ENCODE measurements around the gene SYNGR3.

Gene SYNGR3

GRCh38 chr16:1976951-1977874 lies 12.6 kb upstream of the SYNGR3 start:
- DNase-seq, result no peak

GRCh38 chr16:1977875-1978268 lies 11.9 kb upstream of the SYNGR3 start:
- no peak for DNase-seq

- DNase-seq, result no peak
These were observed 11.2 kb upstream of the SYNGR3 start for GRCh38 chr16:1978476-1979120.

- no peak for DNase-seq
These were observed 10.3 kb upstream of the SYNGR3 start for GRCh38 chr16:1979271-1980029.

DNA sequence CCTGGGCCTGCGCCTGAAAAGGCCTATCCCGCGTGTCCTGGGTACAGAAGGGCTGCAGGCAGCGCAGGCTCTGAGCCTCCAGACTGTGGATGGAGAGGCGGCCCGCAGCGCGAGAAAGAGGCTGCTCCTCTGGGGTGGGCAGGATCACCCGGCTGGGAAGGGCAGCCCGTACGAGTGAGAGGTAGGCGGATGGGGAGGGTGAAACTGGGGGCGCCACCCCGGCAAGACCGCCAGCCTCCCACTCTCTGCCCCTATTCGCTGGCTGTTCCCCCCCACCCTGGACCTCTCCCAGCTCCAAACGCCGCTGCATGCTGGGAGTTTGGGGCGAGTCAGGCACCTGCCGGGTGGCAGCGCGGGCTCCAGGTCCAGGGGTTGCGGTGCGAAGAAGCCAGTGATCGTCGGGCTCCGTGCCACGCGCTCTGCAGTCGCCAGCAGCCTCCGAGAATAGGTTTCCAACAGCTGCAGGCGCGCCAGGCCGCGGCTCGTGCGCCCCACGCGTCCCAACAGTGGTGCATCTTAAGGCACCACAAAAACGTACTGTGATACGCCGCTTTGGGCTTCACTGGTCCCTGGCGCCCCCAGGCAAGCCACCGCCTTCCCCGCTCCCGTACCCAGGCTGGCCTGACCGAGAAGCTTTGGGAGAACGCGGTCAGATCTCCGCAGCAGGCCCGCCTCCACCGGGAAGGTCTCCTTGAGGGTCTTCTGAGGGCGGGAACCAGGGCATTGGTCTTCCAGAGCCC lies 9.6 kb upstream of the SYNGR3 start:
- peak; percentile 55 for DNase-seq

DNA sequence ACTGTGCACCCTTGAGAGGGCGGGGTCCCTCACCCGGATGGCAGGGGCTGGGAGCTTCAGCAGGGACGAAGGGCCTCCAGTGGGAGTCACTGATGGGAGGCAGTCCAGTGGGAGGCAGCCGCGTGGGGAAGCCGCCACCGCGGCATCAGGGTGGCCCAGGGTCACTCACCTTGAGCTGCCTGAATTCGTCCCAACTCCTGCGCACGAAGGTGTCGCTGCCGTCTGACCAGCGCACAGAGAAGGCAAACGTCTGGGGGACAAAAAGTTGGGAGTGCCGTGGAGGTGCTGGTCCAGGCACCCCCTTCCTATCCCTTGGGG lies 9.0 kb upstream of the SYNGR3 start:
- DNase-seq, result no peak

DNA sequence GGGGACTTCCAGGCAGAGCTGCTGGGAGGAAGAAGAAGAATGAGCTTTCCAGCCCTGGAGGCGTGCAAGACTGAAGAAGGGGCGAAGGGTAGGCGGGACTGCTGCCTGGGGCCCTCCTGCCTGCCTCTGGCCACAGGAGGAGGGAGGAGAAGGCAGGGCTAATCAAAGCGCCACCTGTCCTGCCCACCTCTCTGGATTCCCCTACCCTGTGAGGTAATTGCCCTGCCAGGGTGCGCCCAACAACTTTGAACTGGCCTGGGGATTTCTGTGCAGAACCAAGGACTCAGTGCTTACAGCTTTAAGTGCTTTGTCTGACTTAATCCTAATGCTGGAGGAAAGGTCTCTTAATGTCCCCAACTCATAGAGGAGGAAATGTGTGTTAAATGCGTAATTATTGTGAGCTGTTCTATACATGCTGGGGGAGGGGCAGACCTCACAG lies 8.4 kb upstream of the SYNGR3 start, which contains the start of gene NOXO1:
TSS of gene NOXO1 (minus strand) at position 72 of the 439 bp plus-strand sequence. CDS start 290 bp downstream, outside the sequence.
- DNase-seq, result no peak

DNA sequence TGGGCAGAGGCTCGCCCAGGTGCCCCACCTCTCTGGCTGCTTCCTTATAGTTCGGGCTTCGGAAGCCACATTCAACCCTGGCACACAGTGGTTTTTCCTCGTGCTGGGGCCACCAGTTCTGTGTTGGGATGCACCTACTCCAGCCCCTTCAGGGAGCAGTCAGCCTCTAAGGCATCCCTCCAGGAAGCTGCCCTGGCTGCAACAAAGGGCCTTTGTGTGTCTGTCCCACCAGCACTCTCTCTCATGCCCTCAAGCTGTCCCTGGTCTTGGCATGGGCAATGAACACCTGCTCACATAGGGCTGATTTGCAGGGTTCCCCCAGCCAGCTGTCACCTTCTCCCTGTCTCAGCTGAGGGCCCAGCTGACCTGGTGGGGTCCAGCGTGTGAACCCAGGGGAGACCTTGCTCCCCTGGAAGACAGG lies 7.7 kb upstream of the SYNGR3 start:
- peak; percentile 56 for DNase-seq

GRCh38 chr16:1982991-1983543 lies 6.7 kb upstream of the SYNGR3 start:
- DNase-seq, result no peak

GRCh38 chr16:1983544-1984346 lies 6.0 kb upstream of the SYNGR3 start, which contains the start of gene GFER:
GFER (plus strand) TSS chr16:1984193; CDS start chr16:1984219, 26 bp downstream.
- DNase-seq, result peak; percentile 95

GRCh38 chr16:1984347-1985225 lies 5.2 kb upstream of the SYNGR3 start:
- peak; percentile 57 for DNase-seq

DNA sequence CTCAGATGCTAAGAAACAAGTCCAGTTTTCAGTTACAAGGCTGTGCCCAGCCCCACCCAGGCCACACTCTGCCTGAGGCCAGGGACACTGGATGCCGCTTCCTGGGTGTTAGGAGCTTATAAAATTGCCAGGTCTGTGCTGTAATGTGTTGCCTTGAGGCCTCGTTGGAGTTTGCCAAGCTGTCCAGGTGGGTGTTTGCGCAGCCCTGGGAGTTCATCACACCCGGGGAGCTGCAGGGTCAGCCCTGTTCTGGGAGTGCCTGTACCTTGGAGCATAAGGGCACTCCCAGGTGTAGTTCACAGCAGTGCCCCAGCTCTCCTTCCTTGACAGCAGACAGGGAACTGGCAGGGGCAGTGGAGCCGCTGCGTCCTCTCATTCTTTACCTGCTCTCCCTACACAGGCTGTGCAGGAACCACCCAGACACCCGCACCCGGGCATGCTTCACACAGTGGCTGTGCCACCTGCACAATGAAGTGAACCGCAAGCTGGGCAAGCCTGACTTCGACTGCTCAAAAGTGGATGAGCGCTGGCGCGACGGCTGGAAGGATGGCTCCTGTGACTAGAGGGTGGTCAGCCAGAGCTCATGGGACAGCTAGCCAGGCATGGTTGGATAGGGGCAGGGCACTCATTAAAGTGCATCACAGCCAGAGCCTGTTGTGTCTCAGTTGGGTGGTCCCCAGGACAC lies 4.2 kb upstream of the SYNGR3 start:
- DNase-seq, result no peak

- no peak for DNase-seq
These were observed 2.6 kb upstream of the SYNGR3 start for GRCh38 chr16:1987198-1987597.

GRCh38 chr16:1990101-1990350 lies 256 bp downstream of the SYNGR3 start:
- no peak for DNase-seq

GRCh38 chr16:1990351-1991134 lies 773 bp downstream of the SYNGR3 start:
- no peak for DNase-seq

- no peak for DNase-seq
These were observed 1.4 kb downstream of the SYNGR3 start for GRCh38 chr16:1991135-1991551.

DNA sequence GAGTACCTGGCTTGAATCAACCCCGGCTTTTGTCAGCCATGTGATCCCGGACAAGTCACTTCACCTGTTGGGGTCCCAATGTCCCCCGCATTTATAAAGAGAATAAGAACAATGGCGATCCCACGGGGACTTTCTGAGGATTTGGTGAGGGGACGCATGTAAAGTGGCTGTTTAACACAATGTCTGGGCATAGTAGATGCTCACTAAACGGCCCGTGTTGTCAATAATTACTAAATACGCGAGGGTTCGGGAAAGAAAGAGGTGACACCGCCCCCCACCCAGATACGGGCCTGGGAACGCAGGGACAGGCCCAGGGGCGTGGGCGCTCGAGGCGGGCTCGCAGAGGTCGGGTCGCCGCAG lies 1.8 kb downstream of the SYNGR3 start:
- DNase-seq, result no peak

GRCh38 chr16:1991948-1992703 lies 2.4 kb downstream of the SYNGR3 start:
- peak; percentile 96 for DNase-seq
